Measurements from ENCODE around the gene MYO18A.

DNA sequence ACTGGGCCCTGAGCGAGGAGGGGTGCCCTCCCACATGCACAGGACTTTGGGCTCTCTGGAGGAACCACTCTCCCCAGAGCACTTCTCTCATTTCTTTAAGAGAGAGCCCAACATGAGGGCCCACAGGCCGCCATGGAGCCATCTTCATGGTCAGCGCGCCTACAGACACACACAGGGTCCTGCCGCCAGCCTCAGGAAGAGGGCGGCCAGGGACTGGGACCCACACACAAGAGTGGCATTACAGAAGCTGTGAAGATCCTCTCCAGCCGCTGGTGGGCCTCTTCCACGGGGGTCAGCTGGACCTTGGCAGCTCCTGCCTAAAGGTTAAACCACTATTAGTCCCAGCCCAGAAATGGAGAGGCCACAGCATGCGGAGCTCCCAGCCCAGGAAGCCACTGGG, 54.5 kb downstream of the MYO18A start:
- TF ChIP-seq SIN3A (IDR thresholded peaks at IDR 0.05; ENCODE audit: low read depth) (no peak), RAD21 (IDR thresholded peaks at IDR 0.05; ENCODE audit: low read depth) (no peak), SP1 (IDR thresholded peaks at IDR 0.05; ENCODE audit: low read depth) (no peak), POLR2A (IDR thresholded peaks at IDR 0.05; ENCODE audit: borderline replicate concordance, extremely low read depth, insufficient read depth, insufficient read length) (no peak), POLR2AphosphoS5 (IDR thresholded peaks at IDR 0.05; ENCODE audit: low read depth, low read length) (no peak), SRF (IDR thresholded peaks at IDR 0.05; ENCODE audit: low read depth) (no peak), ZNF274 (IDR thresholded peaks at IDR 0.05; ENCODE audit: low read depth, low read length) (no peak), CEBPB (IDR thresholded peaks at IDR 0.05; ENCODE audit: low read depth) (no peak)
- TF ChIP-seq, protein P1, sequence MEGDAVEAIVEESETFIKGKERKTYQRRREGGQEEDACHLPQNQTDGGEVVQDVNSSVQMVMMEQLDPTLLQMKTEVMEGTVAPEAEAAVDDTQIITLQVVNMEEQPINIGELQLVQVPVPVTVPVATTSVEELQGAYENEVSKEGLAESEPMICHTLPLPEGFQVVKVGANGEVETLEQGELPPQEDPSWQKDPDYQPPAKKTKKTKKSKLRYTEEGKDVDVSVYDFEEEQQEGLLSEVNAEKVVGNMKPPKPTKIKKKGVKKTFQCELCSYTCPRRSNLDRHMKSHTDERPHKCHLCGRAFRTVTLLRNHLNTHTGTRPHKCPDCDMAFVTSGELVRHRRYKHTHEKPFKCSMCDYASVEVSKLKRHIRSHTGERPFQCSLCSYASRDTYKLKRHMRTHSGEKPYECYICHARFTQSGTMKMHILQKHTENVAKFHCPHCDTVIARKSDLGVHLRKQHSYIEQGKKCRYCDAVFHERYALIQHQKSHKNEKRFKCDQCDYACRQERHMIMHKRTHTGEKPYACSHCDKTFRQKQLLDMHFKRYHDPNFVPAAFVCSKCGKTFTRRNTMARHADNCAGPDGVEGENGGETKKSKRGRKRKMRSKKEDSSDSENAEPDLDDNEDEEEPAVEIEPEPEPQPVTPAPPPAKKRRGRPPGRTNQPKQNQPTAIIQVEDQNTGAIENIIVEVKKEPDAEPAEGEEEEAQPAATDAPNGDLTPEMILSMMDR (IDR thresholded peaks at IDR 0.05 in 2 of 3, conservative IDR thresholded peaks at IDR 0.05 in 1 of 3; ENCODE audit: borderline replicate concordance in 1 of 3, insufficient read depth in 1 of 3, low read depth in 2 of 3, low read length in 2 of 3): no peak
- TF ChIP-seq, protein P2, sequence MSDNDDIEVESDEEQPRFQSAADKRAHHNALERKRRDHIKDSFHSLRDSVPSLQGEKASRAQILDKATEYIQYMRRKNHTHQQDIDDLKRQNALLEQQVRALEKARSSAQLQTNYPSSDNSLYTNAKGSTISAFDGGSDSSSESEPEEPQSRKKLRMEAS (IDR thresholded peaks at IDR 0.05): no peak
- TF ChIP-seq, protein P3, sequence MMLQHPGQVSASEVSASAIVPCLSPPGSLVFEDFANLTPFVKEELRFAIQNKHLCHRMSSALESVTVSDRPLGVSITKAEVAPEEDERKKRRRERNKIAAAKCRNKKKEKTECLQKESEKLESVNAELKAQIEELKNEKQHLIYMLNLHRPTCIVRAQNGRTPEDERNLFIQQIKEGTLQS (IDR thresholded peaks at IDR 0.05): no peak
- TF ChIP-seq, protein P4, sequence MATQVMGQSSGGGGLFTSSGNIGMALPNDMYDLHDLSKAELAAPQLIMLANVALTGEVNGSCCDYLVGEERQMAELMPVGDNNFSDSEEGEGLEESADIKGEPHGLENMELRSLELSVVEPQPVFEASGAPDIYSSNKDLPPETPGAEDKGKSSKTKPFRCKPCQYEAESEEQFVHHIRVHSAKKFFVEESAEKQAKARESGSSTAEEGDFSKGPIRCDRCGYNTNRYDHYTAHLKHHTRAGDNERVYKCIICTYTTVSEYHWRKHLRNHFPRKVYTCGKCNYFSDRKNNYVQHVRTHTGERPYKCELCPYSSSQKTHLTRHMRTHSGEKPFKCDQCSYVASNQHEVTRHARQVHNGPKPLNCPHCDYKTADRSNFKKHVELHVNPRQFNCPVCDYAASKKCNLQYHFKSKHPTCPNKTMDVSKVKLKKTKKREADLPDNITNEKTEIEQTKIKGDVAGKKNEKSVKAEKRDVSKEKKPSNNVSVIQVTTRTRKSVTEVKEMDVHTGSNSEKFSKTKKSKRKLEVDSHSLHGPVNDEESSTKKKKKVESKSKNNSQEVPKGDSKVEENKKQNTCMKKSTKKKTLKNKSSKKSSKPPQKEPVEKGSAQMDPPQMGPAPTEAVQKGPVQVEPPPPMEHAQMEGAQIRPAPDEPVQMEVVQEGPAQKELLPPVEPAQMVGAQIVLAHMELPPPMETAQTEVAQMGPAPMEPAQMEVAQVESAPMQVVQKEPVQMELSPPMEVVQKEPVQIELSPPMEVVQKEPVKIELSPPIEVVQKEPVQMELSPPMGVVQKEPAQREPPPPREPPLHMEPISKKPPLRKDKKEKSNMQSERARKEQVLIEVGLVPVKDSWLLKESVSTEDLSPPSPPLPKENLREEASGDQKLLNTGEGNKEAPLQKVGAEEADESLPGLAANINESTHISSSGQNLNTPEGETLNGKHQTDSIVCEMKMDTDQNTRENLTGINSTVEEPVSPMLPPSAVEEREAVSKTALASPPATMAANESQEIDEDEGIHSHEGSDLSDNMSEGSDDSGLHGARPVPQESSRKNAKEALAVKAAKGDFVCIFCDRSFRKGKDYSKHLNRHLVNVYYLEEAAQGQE (IDR thresholded peaks at IDR 0.05; ENCODE audit: low read depth): no peak

Measured in HCT116 (cell line).